SK-N-MC (cell line): ENCODE measurements around the gene TMBIM1.

Experiments used
- EZH2 ChIP-seq: fragments of 200-600 bp; sonication (generic); IDR thresholded peaks from one replicate; pipeline ENCODE4 v1.6.1; 2017; ENCODE audit warnings: antibody characterized with exemption
- FOXP2 ChIP-seq: optimal IDR thresholded peaks from 2 replicates; pipeline ENCODE3; 2011; ENCODE audit warnings: mild to moderate bottlenecking, moderate library complexity; ENCODE audit not compliant: insufficient read depth; ENCODE audit errors: extremely low read length, control extremely low read depth
- POLR2AphosphoS5 ChIP-seq: IDR thresholded peaks from 2 replicates; pipeline ENCODE4 v1.6.1; 2012; ENCODE audit warnings: mild to moderate bottlenecking, low read depth, low read length, borderline replicate concordance

- no peak for TF ChIP-seq EZH2
- no peak for TF ChIP-seq FOXP2
- TF ChIP-seq POLR2AphosphoS5: no peak
These were observed 25.0 kb upstream of the TMBIM1 start for GRCh38 chr2:218317303-218317630.
